ENCODE data around the gene IL3. TPM values are rescaled to one million over a fixed set of nuclear protein-coding genes. Genes with fewer than 3 reads are reported as not detected.

IL3 gene
- total RNA-seq, 2 experiments from 2014 or later = not detected

GRCh38 chr5:132075719-132076077 is 15.2 kb downstream of the IL3 start:
- H3K9me2 ChIP-seq (ENCODE audit: insufficient read depth, low read length) = no peaks in the 10 kb centered on the region
- intact Hi-C loops (cut with micrococcal nuclease; ENCODE audit: unreplicated experiment) = no loop called here
- H3K79me2 ChIP-seq (ENCODE audit: insufficient read depth, low read depth, low read length) = no peaks in the 10 kb centered on the region
- ChIA-PET POLR2A (no interaction called here), CTCF (ENCODE audit: unreplicated experiment) (no interaction called here)
- no peaks in the 10 kb centered on the region for H3K36me3 ChIP-seq (ENCODE audit: insufficient read depth, low read length)
- H3K4me1 ChIP-seq (ENCODE audit: insufficient read depth, low read length, poor library complexity, severe bottlenecking) = no peaks in the 10 kb centered on the region
- no TSS peak for BruUV-seq (replicated peaks)
- no peak for DNase-seq (ENCODE audit: low spot score)
- no peak overlapping the region for H3K4me3 ChIP-seq (ENCODE audit: low read depth, low read length, poor library complexity, severe bottlenecking)
- no peaks in the 10 kb centered on the region for H4K20me1 ChIP-seq (ENCODE audit: insufficient read depth, low read length)
- TF ChIP-seq CTCF (conservative IDR thresholded peaks at IDR 0.05; ENCODE audit: low read length) (no peak), EZH2phosphoT487 (IDR thresholded peaks at IDR 0.05; ENCODE audit: borderline replicate concordance, low read depth, low read length) (no peak)
- H2AFZ ChIP-seq (ENCODE audit: low read length) = no peak overlapping the region
- no peak overlapping the region for H3K27ac ChIP-seq (ENCODE audit: low read depth, low read length, poor library complexity, severe bottlenecking)
- H3K4me2 ChIP-seq (ENCODE audit: low read length) = no peak overlapping the region
- no peaks in the 10 kb centered on the region for H3K9me3 ChIP-seq (ENCODE audit: low read length)

- no peak overlapping the region for H3K4me2 ChIP-seq (ENCODE audit: low read length)
- H3K9me3 ChIP-seq (ENCODE audit: low read length) = no peaks in the 10 kb centered on the region
- H3K79me2 ChIP-seq (ENCODE audit: insufficient read depth, low read depth, low read length) = no peaks in the 10 kb centered on the region
- CTCF ChIA-PET (ENCODE audit: unreplicated experiment) = no interaction called here
- intact Hi-C loops (cut with micrococcal nuclease; ENCODE audit: unreplicated experiment) = no loop called here
- no peaks in the 10 kb centered on the region for H4K20me1 ChIP-seq (ENCODE audit: insufficient read depth, low read length)
- H3K4me3 ChIP-seq (ENCODE audit: low read depth, low read length, poor library complexity, severe bottlenecking) = no peak overlapping the region
- H2AFZ ChIP-seq (ENCODE audit: low read length) = no peak overlapping the region
- H3K27ac ChIP-seq (ENCODE audit: low read depth, low read length, poor library complexity, severe bottlenecking) = no peak overlapping the region
- BruUV-seq (replicated peaks) = no TSS peak
- H3K4me1 ChIP-seq (ENCODE audit: insufficient read depth, low read length, poor library complexity, severe bottlenecking) = no peaks in the 10 kb centered on the region
- DNase-seq (ENCODE audit: low spot score) = no peak
- no peaks in the 10 kb centered on the region for H3K9me2 ChIP-seq (ENCODE audit: insufficient read depth, low read length)
- no peak for TF ChIP-seq EZH2phosphoT487 (IDR thresholded peaks at IDR 0.05; ENCODE audit: borderline replicate concordance, low read depth, low read length)
- no peak for TF ChIP-seq CTCF (conservative IDR thresholded peaks at IDR 0.05; ENCODE audit: low read length)
- POLR2A ChIA-PET = no interaction called here
- H3K36me3 ChIP-seq (ENCODE audit: insufficient read depth, low read length) = no peaks in the 10 kb centered on the region
Observed at GRCh38 chr5:132076202-132076830, 15.9 kb downstream of the IL3 start.

- no peak for DNase-seq (ENCODE audit: low spot score)
- intact Hi-C loops (cut with micrococcal nuclease; ENCODE audit: unreplicated experiment) = no loop called here
Observed at GRCh38 chr5:132076983-132077382, 16.5 kb downstream of the IL3 start.

More at GRCh38 chr5:132076983-132077382, 16.5 kb downstream of the IL3 start:
- Histone ChIP-seq H4K20me1 (ENCODE audit: insufficient read depth, low read length) (no peaks in the 10 kb centered on the region), H3K4me1 (ENCODE audit: insufficient read depth, low read length, poor library complexity, severe bottlenecking) (no peaks in the 10 kb centered on the region), H3K79me2 (ENCODE audit: insufficient read depth, low read depth, low read length) (no peaks in the 10 kb centered on the region), H2AFZ (ENCODE audit: low read length) (no peak overlapping the region), H3K27ac (ENCODE audit: low read depth, low read length, poor library complexity, severe bottlenecking) (no peak overlapping the region), H3K9me2 (ENCODE audit: insufficient read depth, low read length) (no peaks in the 10 kb centered on the region), H3K36me3 (ENCODE audit: insufficient read depth, low read length) (no peaks in the 10 kb centered on the region), H3K4me3 (ENCODE audit: low read depth, low read length, poor library complexity, severe bottlenecking) (no peak overlapping the region), H3K4me2 (ENCODE audit: low read length) (no peak overlapping the region), H3K9me3 (ENCODE audit: low read length) (no peaks in the 10 kb centered on the region)
- POLR2A ChIA-PET = no interaction called here
- TF ChIP-seq CTCF (conservative IDR thresholded peaks at IDR 0.05; ENCODE audit: low read length) (no peak), EZH2phosphoT487 (IDR thresholded peaks at IDR 0.05; ENCODE audit: borderline replicate concordance, low read depth, low read length) (no peak)
- CTCF ChIA-PET (ENCODE audit: unreplicated experiment) = no interaction called here
- BruUV-seq (replicated peaks) = no TSS peak

Measured in OCI-LY7 (cell line).